ENCODE data around the gene ICOSLG. TPM values are rescaled to one million over a fixed set of nuclear protein-coding genes. Genes with fewer than 3 reads are reported as not detected.
"Not testable (repeated sequence)": the region's sequence is repeated elsewhere in the genome, so short reads cannot be mapped to it uniquely, and the experiment has no call there.

The ICOSLG gene
- 1 to 10 TPM in 3 of 4 donors, under 1 TPM in 1; 0.54 to 2.9 (median 1.3) TPM for total RNA-seq

- H3K4me3 ChIP-seq (replicated peaks in 1 of 3); DNase-seq; intact Hi-C loops (cut with DNase I); H3K27me3 ChIP-seq; H3K27ac ChIP-seq; H3K36me3 ChIP-seq; H3K9me3 ChIP-seq; H3K4me1 ChIP-seq: not testable (repeated sequence)
- no CpG with 5 or more reads among the region's 53 CpGs for WGBS, 2 donors
These were observed at the start of gene ICOSLG for GRCh38 chr21:44240842-44241241. ICOSLG (minus strand) TSS chr21:44240943; CDS start chr21:44240817, 126 bp downstream.

- Histone ChIP-seq H3K27me3 (no peaks in the 10 kb centered on the region), H3K36me3 (no peaks in the 10 kb centered on the region), H3K4me1 (peaks cover 0 to 10% of the 10 kb centered on the region in 2 donors), H3K9me3 (no peaks in the 10 kb centered on the region), H3K4me3 (replicated peaks in 1 of 3) (no peak overlapping the region), H3K27ac (no peak overlapping the region)
- TF ChIP-seq POLR2A (IDR thresholded peaks at IDR 0.05) = no peak
- no peak for DNase-seq
- 83 to 85% methylated on average over 10 to 19 of the region's 24 CpGs for WGBS, 2 donors
- intact Hi-C loops (cut with DNase I) = no loop called here
These were observed 48.8 kb upstream of the ICOSLG start for GRCh38 chr21:44289381-44290010.

- no peak overlapping the region for H3K4me3 ChIP-seq (replicated peaks in 1 of 3)
- intact Hi-C loops (cut with DNase I) = no loop called here
- H3K36me3 ChIP-seq = no peaks in the 10 kb centered on the region
- no peak for TF ChIP-seq CTCF (IDR thresholded peaks at IDR 0.05)
- no peak for TF ChIP-seq POLR2A (IDR thresholded peaks at IDR 0.05)
- 94 to 98% methylated on average over 3 to 17 of the region's 23 CpGs for WGBS, 2 donors
- H3K27me3 ChIP-seq = no peaks in the 10 kb centered on the region
- H3K4me1 ChIP-seq = peaks cover 0 to 6% of the 10 kb centered on the region in 2 donors
- DNase-seq = no peak
- H3K9me3 ChIP-seq = no peaks in the 10 kb centered on the region
- H3K27ac ChIP-seq = no peak overlapping the region
These were observed 47.7 kb upstream of the ICOSLG start for GRCh38 chr21:44288251-44289110.

- Histone ChIP-seq H3K4me1 (peaks cover 0 to 6% of the 10 kb centered on the region in 2 donors), H3K27me3 (no peaks in the 10 kb centered on the region), H3K9me3 (no peaks in the 10 kb centered on the region), H3K36me3 (no peaks in the 10 kb centered on the region), H3K4me3 (replicated peaks in 1 of 3) (no peak overlapping the region), H3K27ac (no peak overlapping the region)
- DNase-seq = no peak
- intact Hi-C loops (cut with DNase I) = no loop called here
- 58 to 77% methylated on average over 12 to 15 of the region's 31 CpGs for WGBS, 2 donors
- TF ChIP-seq CTCF (IDR thresholded peaks at IDR 0.05) (no peak), POLR2A (IDR thresholded peaks at IDR 0.05) (no peak)
These were observed 46.2 kb upstream of the ICOSLG start for GRCh38 chr21:44286716-44287632.

- H3K36me3 ChIP-seq = no peaks in the 10 kb centered on the region
- no peaks in the 10 kb centered on the region for H3K27me3 ChIP-seq
- H3K4me1 ChIP-seq = peaks cover 0 to 6% of the 10 kb centered on the region in 2 donors
- no peak for TF ChIP-seq CTCF (IDR thresholded peaks at IDR 0.05)
- TF ChIP-seq POLR2A (IDR thresholded peaks at IDR 0.05) = no peak
- H3K4me3 ChIP-seq (replicated peaks in 1 of 3) = no peak overlapping the region
- no peaks in the 10 kb centered on the region for H3K9me3 ChIP-seq
- WGBS, 2 donors = 42 to 64% methylated on average over 2 to 16 of the region's 21 CpGs
- DNase-seq = no peak
- H3K27ac ChIP-seq = no peak overlapping the region
- intact Hi-C loops (cut with DNase I) = no loop called here
These were observed 45.5 kb upstream of the ICOSLG start for GRCh38 chr21:44286086-44286715.
